Ishikawa (cell line): Measurements from ENCODE around the gene PLA2G4E.

ENCODE experiments used
- CEBPB ChIP-seq: IDR thresholded peaks from 2 replicates; pipeline ENCODE4 v1.6.1; 2012
- EGR1 ChIP-seq: IDR thresholded peaks from 2 replicates; pipeline ENCODE4 v1.6.1; 2012
- EP300 ChIP-seq: IDR thresholded peaks from 2 replicates; pipeline ENCODE4 v1.6.1; 2012; ENCODE audit warnings: borderline replicate concordance
- FOXM1 ChIP-seq: IDR thresholded peaks from 2 replicates; pipeline ENCODE4 v1.6.1; 2012; ENCODE audit warnings: low read depth, borderline replicate concordance
- TAF1 ChIP-seq: IDR thresholded peaks from 2 replicates; pipeline ENCODE4 v1.6.1; 2012; ENCODE audit warnings: low read depth, mild to moderate bottlenecking
- TCF12 ChIP-seq: IDR thresholded peaks from 2 replicates; pipeline ENCODE4 v1.6.1; 2012; ENCODE audit warnings: low read depth
- TEAD4 ChIP-seq: IDR thresholded peaks from 2 replicates; pipeline ENCODE4 v1.6.1; 2012
- YY1 ChIP-seq: IDR thresholded peaks from 2 replicates; pipeline ENCODE4 v1.6.1; 2012; ENCODE audit warnings: low read depth
- ZBTB7A ChIP-seq: IDR thresholded peaks from 2 replicates; pipeline ENCODE4 v1.6.1; 2012; ENCODE audit warnings: low read depth
- TF ChIP-seq, protein P1 (sequence below): IDR thresholded peaks from 2 replicates; pipeline ENCODE4 v1.6.1; 2012; ENCODE audit warnings: low read depth, mild to moderate bottlenecking
- TF ChIP-seq, protein P2 (sequence below): IDR thresholded peaks from 2 replicates; pipeline ENCODE4 v1.6.1; 2012
- TF ChIP-seq, protein P3 (sequence below): IDR thresholded peaks from 2 replicates; pipeline ENCODE4 v1.6.1; 2012

DNA sequence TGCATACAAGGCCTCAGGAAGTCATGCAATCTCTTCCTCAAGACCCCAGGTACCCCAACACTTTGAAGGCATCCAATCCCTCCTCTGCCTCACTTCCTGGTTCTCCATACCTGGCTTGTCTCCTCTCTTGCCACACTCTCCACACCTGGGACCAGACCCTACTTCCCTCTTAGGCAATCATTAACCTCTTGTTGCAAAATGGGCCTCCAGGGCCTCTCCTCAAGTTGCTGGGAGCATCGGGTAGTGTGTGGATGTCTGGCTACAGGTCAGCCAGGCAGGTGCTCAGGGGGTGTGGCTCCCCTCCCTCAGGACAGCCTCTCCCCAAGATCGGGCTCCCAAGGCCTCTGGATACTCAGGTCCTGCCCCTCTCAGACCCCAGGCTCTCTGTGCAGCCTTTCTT, 8.6 kb downstream of the PLA2G4E start:
- no peak for TF ChIP-seq CEBPB
- TF ChIP-seq EP300, result no peak
- TF ChIP-seq, protein P1, sequence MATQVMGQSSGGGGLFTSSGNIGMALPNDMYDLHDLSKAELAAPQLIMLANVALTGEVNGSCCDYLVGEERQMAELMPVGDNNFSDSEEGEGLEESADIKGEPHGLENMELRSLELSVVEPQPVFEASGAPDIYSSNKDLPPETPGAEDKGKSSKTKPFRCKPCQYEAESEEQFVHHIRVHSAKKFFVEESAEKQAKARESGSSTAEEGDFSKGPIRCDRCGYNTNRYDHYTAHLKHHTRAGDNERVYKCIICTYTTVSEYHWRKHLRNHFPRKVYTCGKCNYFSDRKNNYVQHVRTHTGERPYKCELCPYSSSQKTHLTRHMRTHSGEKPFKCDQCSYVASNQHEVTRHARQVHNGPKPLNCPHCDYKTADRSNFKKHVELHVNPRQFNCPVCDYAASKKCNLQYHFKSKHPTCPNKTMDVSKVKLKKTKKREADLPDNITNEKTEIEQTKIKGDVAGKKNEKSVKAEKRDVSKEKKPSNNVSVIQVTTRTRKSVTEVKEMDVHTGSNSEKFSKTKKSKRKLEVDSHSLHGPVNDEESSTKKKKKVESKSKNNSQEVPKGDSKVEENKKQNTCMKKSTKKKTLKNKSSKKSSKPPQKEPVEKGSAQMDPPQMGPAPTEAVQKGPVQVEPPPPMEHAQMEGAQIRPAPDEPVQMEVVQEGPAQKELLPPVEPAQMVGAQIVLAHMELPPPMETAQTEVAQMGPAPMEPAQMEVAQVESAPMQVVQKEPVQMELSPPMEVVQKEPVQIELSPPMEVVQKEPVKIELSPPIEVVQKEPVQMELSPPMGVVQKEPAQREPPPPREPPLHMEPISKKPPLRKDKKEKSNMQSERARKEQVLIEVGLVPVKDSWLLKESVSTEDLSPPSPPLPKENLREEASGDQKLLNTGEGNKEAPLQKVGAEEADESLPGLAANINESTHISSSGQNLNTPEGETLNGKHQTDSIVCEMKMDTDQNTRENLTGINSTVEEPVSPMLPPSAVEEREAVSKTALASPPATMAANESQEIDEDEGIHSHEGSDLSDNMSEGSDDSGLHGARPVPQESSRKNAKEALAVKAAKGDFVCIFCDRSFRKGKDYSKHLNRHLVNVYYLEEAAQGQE, result no peak
- TF ChIP-seq EGR1, result no peak
- no peak for TF ChIP-seq YY1
- TF ChIP-seq TAF1, result no peak
- TF ChIP-seq TEAD4, result no peak
- TF ChIP-seq, protein P2, sequence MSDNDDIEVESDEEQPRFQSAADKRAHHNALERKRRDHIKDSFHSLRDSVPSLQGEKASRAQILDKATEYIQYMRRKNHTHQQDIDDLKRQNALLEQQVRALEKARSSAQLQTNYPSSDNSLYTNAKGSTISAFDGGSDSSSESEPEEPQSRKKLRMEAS, result no peak
- no peak for TF ChIP-seq ZBTB7A
- TF ChIP-seq, protein P3, sequence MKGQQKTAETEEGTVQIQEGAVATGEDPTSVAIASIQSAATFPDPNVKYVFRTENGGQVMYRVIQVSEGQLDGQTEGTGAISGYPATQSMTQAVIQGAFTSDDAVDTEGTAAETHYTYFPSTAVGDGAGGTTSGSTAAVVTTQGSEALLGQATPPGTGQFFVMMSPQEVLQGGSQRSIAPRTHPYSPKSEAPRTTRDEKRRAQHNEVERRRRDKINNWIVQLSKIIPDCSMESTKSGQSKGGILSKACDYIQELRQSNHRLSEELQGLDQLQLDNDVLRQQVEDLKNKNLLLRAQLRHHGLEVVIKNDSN, result no peak
- TF ChIP-seq FOXM1, result no peak
- no peak for TF ChIP-seq TCF12
